Measurements from ENCODE around the gene MTG1.

- TF ChIP-seq CTCF (conservative IDR thresholded peaks at IDR 0.05) (no peak), ZFX (IDR thresholded peaks at IDR 0.05) (no peak)
Measured at GRCh38 chr10:133366751-133367150, 27.2 kb upstream of the MTG1 start.
